ENCODE data around the gene GNAT2. TPM values are rescaled to one million over a fixed set of nuclear protein-coding genes. Genes with fewer than 3 reads are reported as not detected.

The GNAT2 gene
- total RNA-seq, 1 donor from 2014 or later = not detected

GRCh38 chr1:109586055-109586454 lies 33.4 kb downstream of the GNAT2 start:
- TF ChIP-seq CTCF (IDR thresholded peaks at IDR 0.05; ENCODE audit: partially characterized antibody, unreplicated experiment) = no peak
- Mint-ChIP-seq H3K27ac (ENCODE audit: unreplicated experiment) (no peak overlapping the region), H3K27me3 (ENCODE audit: unreplicated experiment) (peaks cover 2% of the 10 kb centered on the region), H3K4me1 (ENCODE audit: low read depth, unreplicated experiment) (no peaks in the 10 kb centered on the region), H3K9me3 (ENCODE audit: unreplicated experiment) (peaks cover 4% of the 10 kb centered on the region), H3K4me3 (ENCODE audit: unreplicated experiment) (no peak overlapping the region), H3K36me3 (ENCODE audit: unreplicated experiment) (no peaks in the 10 kb centered on the region)
- no peak for DNase-seq

- Mint-ChIP-seq H3K9me3 (ENCODE audit: unreplicated experiment) (peaks cover 4% of the 10 kb centered on the region), H3K4me1 (ENCODE audit: low read depth, unreplicated experiment) (no peaks in the 10 kb centered on the region), H3K36me3 (ENCODE audit: unreplicated experiment) (no peaks in the 10 kb centered on the region), H3K27ac (ENCODE audit: unreplicated experiment) (no peak overlapping the region), H3K27me3 (ENCODE audit: unreplicated experiment) (peaks cover 2% of the 10 kb centered on the region), H3K4me3 (ENCODE audit: unreplicated experiment) (no peak overlapping the region)
- no peak for DNase-seq
- TF ChIP-seq CTCF (IDR thresholded peaks at IDR 0.05; ENCODE audit: partially characterized antibody, unreplicated experiment) = no peak
Observed at GRCh38 chr1:109584766-109585165, 34.6 kb downstream of the GNAT2 start.

GRCh38 chr1:109582021-109582420 lies 37.4 kb downstream of the GNAT2 start:
- Mint-ChIP-seq H3K27me3 (ENCODE audit: unreplicated experiment) (no peaks in the 10 kb centered on the region), H3K4me3 (ENCODE audit: unreplicated experiment) (no peak overlapping the region), H3K27ac (ENCODE audit: unreplicated experiment) (no peak overlapping the region), H3K9me3 (ENCODE audit: unreplicated experiment) (no peaks in the 10 kb centered on the region), H3K4me1 (ENCODE audit: low read depth, unreplicated experiment) (peaks cover 5% of the 10 kb centered on the region), H3K36me3 (ENCODE audit: unreplicated experiment) (peaks cover 3% of the 10 kb centered on the region)
- no peak for DNase-seq
- no peak for TF ChIP-seq CTCF (IDR thresholded peaks at IDR 0.05; ENCODE audit: partially characterized antibody, unreplicated experiment)

GRCh38 chr1:109579491-109579890 lies 39.9 kb downstream of the GNAT2 start:
- Mint-ChIP-seq H3K9me3 (ENCODE audit: unreplicated experiment) (peaks cover 1% of the 10 kb centered on the region), H3K4me3 (ENCODE audit: unreplicated experiment) (no peak overlapping the region), H3K27ac (ENCODE audit: unreplicated experiment) (no peak overlapping the region), H3K4me1 (ENCODE audit: low read depth, unreplicated experiment) (peaks cover 5% of the 10 kb centered on the region), H3K36me3 (ENCODE audit: unreplicated experiment) (peaks cover 3% of the 10 kb centered on the region), H3K27me3 (ENCODE audit: unreplicated experiment) (peaks cover 2% of the 10 kb centered on the region)
- DNase-seq = no peak
- no peak for TF ChIP-seq CTCF (IDR thresholded peaks at IDR 0.05; ENCODE audit: partially characterized antibody, unreplicated experiment)

- Mint-ChIP-seq H3K4me1 (ENCODE audit: low read depth, unreplicated experiment) (peaks cover 5% of the 10 kb centered on the region), H3K4me3 (ENCODE audit: unreplicated experiment) (peak overlapping the region; percentile 34), H3K27ac (ENCODE audit: unreplicated experiment) (no peak overlapping the region), H3K9me3 (ENCODE audit: unreplicated experiment) (peaks cover 1% of the 10 kb centered on the region), H3K27me3 (ENCODE audit: unreplicated experiment) (peaks cover 2% of the 10 kb centered on the region), H3K36me3 (ENCODE audit: unreplicated experiment) (peaks cover 3% of the 10 kb centered on the region)
- no peak for TF ChIP-seq CTCF (IDR thresholded peaks at IDR 0.05; ENCODE audit: partially characterized antibody, unreplicated experiment)
- DNase-seq = no peak
Observed at GRCh38 chr1:109578947-109579443, 40.4 kb downstream of the GNAT2 start.

All from glutamatergic neuron (in vitro differentiated cells).